ENCODE measurements around the gene GALNT11.

GALNT11 gene

GRCh38 chr7:152149363-152149762 lies 123.9 kb downstream of the GALNT11 start:
- H3K4me3 ChIP-seq (ENCODE audit: low read depth, low read length), result no peak overlapping the region
- no peak for TF ChIP-seq CTCF (IDR thresholded peaks at IDR 0.05; ENCODE audit: low read depth, low read length)

GRCh38 chr7:152152267-152152666 lies 126.8 kb downstream of the GALNT11 start:
- no peak for TF ChIP-seq CTCF (IDR thresholded peaks at IDR 0.05; ENCODE audit: low read depth, low read length)

GRCh38 chr7:152158801-152159587 lies 133.5 kb downstream of the GALNT11 start:
- no peak for TF ChIP-seq CTCF (IDR thresholded peaks at IDR 0.05; ENCODE audit: low read depth, low read length)
- H3K4me3 ChIP-seq (ENCODE audit: low read depth, low read length), result no peak overlapping the region

More at GRCh38 chr7:152152267-152152666, 126.8 kb downstream of the GALNT11 start:
- no peak overlapping the region for H3K4me3 ChIP-seq (ENCODE audit: low read depth, low read length)

- no peak for TF ChIP-seq CTCF (IDR thresholded peaks at IDR 0.05; ENCODE audit: low read depth, low read length)
- no peak overlapping the region for H3K4me3 ChIP-seq (ENCODE audit: low read depth, low read length)
These were observed 135.7 kb downstream of the GALNT11 start for GRCh38 chr7:152161171-152161570.

GRCh38 chr7:152162287-152162686 lies 136.8 kb downstream of the GALNT11 start:
- no peak overlapping the region for H3K4me3 ChIP-seq (ENCODE audit: low read depth, low read length)
- TF ChIP-seq CTCF (IDR thresholded peaks at IDR 0.05; ENCODE audit: low read depth, low read length), result no peak

All from WI38 (cell line).